H1 (cell line): ENCODE measurements around the gene GPHA2. TPM values are rescaled to one million over a fixed set of nuclear protein-coding genes. Genes with fewer than 3 reads are reported as not detected.

Experiments used
- CTCF ChIA-PET: fragments of 300-600 bp; sonication (Branson Sonifier 250); formaldehyde crosslinking; loops from one replicate; lab custom pipeline; 2021; ENCODE audit not compliant: partially characterized antibody; lab: Charles Lee
- POLR2A ChIA-PET: fragments of 300-600 bp; sonication (Branson Sonifier 250); formaldehyde crosslinking; loops from one replicate; lab custom pipeline; 2021; ENCODE audit warnings: inconsistent platforms; ENCODE audit not compliant: partially characterized antibody; lab: Charles Lee
- DNase-seq, 2 experiments: peaks; one replicate each; pipeline versions ENCODE4 v3.0.0 to v3.0.0-alpha.2; 2010 to 2022; ENCODE audit warnings: low spot score in 2 of 2, low read depth in 1 of 2, mixed read lengths in 1 of 2
- FAIRE-seq: peaks from 2 replicates; lab custom pipeline; 2011; peaks lifted over from hg19 to GRCh38; lab: Jason Lieb, UNC
- H2AFZ ChIP-seq: 2 replicates; pipeline ENCODE4 v1.8.1; 2012; ENCODE audit warnings: low read length, inconsistent platforms
- H2AK5ac ChIP-seq: 2 replicates; pipeline ENCODE4 v1.6.1; 2013; ENCODE audit warnings: low read depth, low read length
- H2BK120ac ChIP-seq: replicated peaks from 2 replicates; pipeline ENCODE3; 2013; ENCODE audit warnings: low read depth, low read length, inconsistent platforms
- H2BK12ac ChIP-seq: 2 replicates; pipeline ENCODE4 v1.6.1; 2013; ENCODE audit warnings: low read depth, low read length
- H2BK15ac ChIP-seq: 2 replicates; pipeline ENCODE4 v1.6.1; 2013; ENCODE audit warnings: low read length
- H2BK20ac ChIP-seq: 2 replicates; pipeline ENCODE4 v1.6.1; 2013; ENCODE audit warnings: low read length
- H2BK5ac ChIP-seq: 2 replicates; pipeline ENCODE4 v1.6.1; 2013; ENCODE audit warnings: low read depth, low read length
- H3K14ac ChIP-seq: 2 replicates; pipeline ENCODE4 v1.6.1; 2013; ENCODE audit warnings: inconsistent platforms; ENCODE audit not compliant: insufficient read length
- H3K18ac ChIP-seq: 2 replicates; pipeline ENCODE4 v1.6.1; 2013; ENCODE audit warnings: low read length; ENCODE audit errors: extremely low read depth
- H3K23ac ChIP-seq: 2 replicates; pipeline ENCODE4 v1.6.1; 2013; ENCODE audit warnings: inconsistent platforms; ENCODE audit not compliant: insufficient read length
- H3K23me2 ChIP-seq: 2 replicates; pipeline ENCODE4 v1.6.1; 2013; ENCODE audit warnings: low read depth, low read length
- H3K27ac ChIP-seq: 2 replicates; pipeline ENCODE4 v1.6.1; 2011; ENCODE audit warnings: low read depth, low read length, inconsistent platforms
- H3K27me3 ChIP-seq, 4 experiments: replicated peaks in 1 of 4; 1 replicate in 1 of 4; 2 replicates in 3 of 4; pipeline versions ENCODE4 v1.6.1 to v1.8.1; 2011 to 2013; ENCODE audit warnings: low read length in 3 of 4, mild to moderate bottlenecking in 3 of 4, inconsistent platforms in 2 of 4, mixed read lengths in 2 of 4, moderate library complexity in 1 of 4; ENCODE audit not compliant: control insufficient read depth in 3 of 4, insufficient read depth in 3 of 4; ENCODE audit errors: extremely low read depth in 1 of 4
- H3K36me3 ChIP-seq, 4 experiments: 2 replicates each; pipeline versions ENCODE4 v1.6.1 to v1.8.1; 2011 to 2013; ENCODE audit warnings: mild to moderate bottlenecking in 4 of 4, low read length in 3 of 4, moderate library complexity in 2 of 4, control low read depth in 1 of 4, inconsistent platforms in 1 of 4; ENCODE audit not compliant: insufficient read depth in 4 of 4, control insufficient read depth in 2 of 4
- H3K4ac ChIP-seq: replicated peaks from 2 replicates; pipeline ENCODE3; 2013; ENCODE audit warnings: low read length, low read depth, mixed read lengths, inconsistent platforms; ENCODE audit not compliant: insufficient read length
- H3K4me1 ChIP-seq, 4 experiments: replicated peaks in 1 of 4; 1 replicate in 1 of 4; 2 replicates in 3 of 4; pipeline versions ENCODE4 v1.6.1 to v1.8.1; 2011 to 2013; ENCODE audit warnings: low read length in 3 of 4, inconsistent platforms in 2 of 4, mixed read lengths in 1 of 4; ENCODE audit not compliant: insufficient read depth in 4 of 4, control insufficient read depth in 3 of 4
- H3K4me2 ChIP-seq, 2 experiments: 2 replicates each; pipeline versions ENCODE4 v1.6.1 to v1.8.1; 2011 to 2013; ENCODE audit warnings: low read depth in 2 of 2, low read length in 2 of 2, control low read depth in 1 of 2, inconsistent platforms in 1 of 2, mild to moderate bottlenecking in 1 of 2; ENCODE audit not compliant: insufficient read depth in 1 of 2
- H3K4me3 ChIP-seq, 4 experiments: fragments of 200-600, 300-600 bp in 1 of 4; sonication (generic), shearing (Covaris generic), sonication (Bioruptor Twin) in 1 of 4; 2 replicates each; pipeline versions ENCODE4 v1.5.1 to v1.8.1; 2011 to 2016; ENCODE audit warnings: low read length in 4 of 4, low read depth in 3 of 4, control low read depth in 2 of 4, inconsistent platforms in 2 of 4, mild to moderate bottlenecking in 2 of 4, mixed read lengths in 1 of 4, moderate library complexity in 1 of 4; ENCODE audit not compliant: insufficient read depth in 2 of 4; ENCODE audit errors: extremely low read depth in 1 of 4
- H3K56ac ChIP-seq: replicated peaks from 2 replicates; pipeline ENCODE3; 2013; ENCODE audit warnings: low read depth, mild to moderate bottlenecking, mixed read lengths, low read length, inconsistent platforms; ENCODE audit not compliant: insufficient read length
- H3K79me1 ChIP-seq: 2 replicates; pipeline ENCODE4 v1.6.1; 2013; ENCODE audit warnings: low read depth, low read length, control low read depth
- H3K79me2 ChIP-seq, 2 experiments: 2 replicates each; pipeline versions ENCODE4 v1.6.1 to v1.8.1; 2012 to 2013; ENCODE audit warnings: low read length in 2 of 2, mild to moderate bottlenecking in 2 of 2, inconsistent platforms in 1 of 2; ENCODE audit not compliant: insufficient read depth in 2 of 2, control insufficient read depth in 1 of 2
- H3K9ac ChIP-seq, 4 experiments: replicated peaks in 1 of 4; 1 replicate in 1 of 4; 2 replicates in 3 of 4; pipeline versions ENCODE4 v1.6.1 to v1.8.1; 2011 to 2013; ENCODE audit warnings: low read depth in 3 of 4, low read length in 3 of 4, control low read depth in 2 of 4, mild to moderate bottlenecking in 2 of 4, moderate library complexity in 2 of 4, inconsistent platforms in 1 of 4; ENCODE audit errors: extremely low read depth in 1 of 4
- H3K9me3 ChIP-seq, 2 experiments: 2 replicates each; pipeline versions ENCODE4 v1.6.1 to v1.8.1; 2012 to 2013; ENCODE audit warnings: mild to moderate bottlenecking in 2 of 2, moderate library complexity in 2 of 2, control low read depth in 1 of 2, inconsistent platforms in 1 of 2, low read depth in 1 of 2, low read length in 1 of 2, mixed read lengths in 1 of 2; ENCODE audit not compliant: insufficient read depth in 2 of 2
- H4K20me1 ChIP-seq, 2 experiments: replicated peaks in 1 of 2; 2 replicates each; pipeline versions ENCODE3 to v1.8.1; 2011 to 2013; ENCODE audit warnings: inconsistent platforms in 2 of 2, low read length in 2 of 2, mild to moderate bottlenecking in 1 of 2; ENCODE audit not compliant: insufficient read depth in 2 of 2, control insufficient read depth in 1 of 2
- H4K5ac ChIP-seq: 2 replicates; pipeline ENCODE4 v1.6.1; 2013; ENCODE audit warnings: low read length, low read depth, mixed read lengths, inconsistent platforms; ENCODE audit not compliant: insufficient read length
- H4K8ac ChIP-seq: 2 replicates; pipeline ENCODE4 v1.8.0; 2013; ENCODE audit warnings: mild to moderate bottlenecking, moderate library complexity, low read length, inconsistent platforms; ENCODE audit not compliant: insufficient read depth; ENCODE audit errors: extremely low read depth
- H4K91ac ChIP-seq: replicated peaks from 2 replicates; pipeline ENCODE3; 2013; ENCODE audit warnings: low read length, mixed read lengths, inconsistent platforms; ENCODE audit not compliant: insufficient read length
- BCL11A ChIP-seq, 2 experiments: IDR thresholded peaks; one replicate each; pipeline ENCODE4 v1.6.1; 2011; ENCODE audit warnings: low read depth in 2 of 2, low read length in 2 of 2, mild to moderate bottlenecking in 2 of 2
- CTCF ChIP-seq, 3 experiments: IDR thresholded peaks; 1 replicate in 2 of 3; 2 replicates in 1 of 3; pipeline versions ENCODE4 v1.5.1 to v1.6.1; 2011; ENCODE audit warnings: low read length in 3 of 3, mild to moderate bottlenecking in 3 of 3, inconsistent platforms in 2 of 3, low read depth in 1 of 3, moderate library complexity in 1 of 3; ENCODE audit not compliant: insufficient read depth in 1 of 3; ENCODE audit errors: control extremely low read depth in 1 of 3
- EGR1 ChIP-seq: IDR thresholded peaks from 2 replicates; pipeline ENCODE4 v1.6.1; 2011; ENCODE audit warnings: low read depth, low read length, borderline replicate concordance
- EZH2 ChIP-seq: fragments of 200-600 bp; sonication (generic); IDR thresholded peaks from 2 replicates; pipeline ENCODE4 v1.7.1; 2012; ENCODE audit warnings: low read depth, mild to moderate bottlenecking, moderate library complexity, low read length, inconsistent platforms; ENCODE audit not compliant: severe bottlenecking
- HDAC2 ChIP-seq, 2 experiments: fragments of 300-600 bp in 1 of 2; sonication (generic) in 1 of 2; IDR thresholded peaks; 2 replicates each; pipeline ENCODE4 v1.6.1; 2011 to 2012; ENCODE audit warnings: low read depth in 2 of 2, low read length in 2 of 2, mild to moderate bottlenecking in 2 of 2, moderate library complexity in 2 of 2, borderline replicate concordance in 1 of 2, inconsistent platforms in 1 of 2
- HDAC6 ChIP-seq: IDR thresholded peaks from one replicate; pipeline ENCODE4 v1.7.1; 2012; ENCODE audit warnings: low read depth, mild to moderate bottlenecking, inconsistent platforms, low read length, moderate library complexity
- NANOG ChIP-seq: IDR thresholded peaks from 2 replicates; pipeline ENCODE4 v1.6.1; 2011; ENCODE audit warnings: low read length, low read depth, mild to moderate bottlenecking, inconsistent platforms; ENCODE audit not compliant: insufficient read depth, poor library complexity, severe bottlenecking
- RBBP5 ChIP-seq: IDR thresholded peaks from 2 replicates; pipeline ENCODE4 v1.7.1; 2012; ENCODE audit warnings: low read depth, mild to moderate bottlenecking, inconsistent platforms, low read length, moderate library complexity, borderline replicate concordance
- SIRT6 ChIP-seq: IDR thresholded peaks from one replicate; pipeline ENCODE4 v1.7.1; 2012; ENCODE audit warnings: low read length, inconsistent platforms
- SRF ChIP-seq: IDR thresholded peaks from 2 replicates; pipeline ENCODE4 v1.6.1; 2011; ENCODE audit warnings: mild to moderate bottlenecking, low read depth, low read length, moderate library complexity
- TCF12 ChIP-seq: IDR thresholded peaks from 2 replicates; pipeline ENCODE4 v1.6.1; 2011; ENCODE audit warnings: low read depth, mild to moderate bottlenecking, low read length
- WGBS, 2 experiments: shearing (Covaris generic) in 1 of 2; methylation state at CpG; one replicate each; pipeline versions ENCODE4 v1.1.6 to v1.1.7; 2013 to 2015; ENCODE audit warnings: low lambda C conversion rate in 2 of 2, mixed read lengths in 2 of 2, inconsistent platforms in 1 of 2, low coverage in 1 of 2, missing lambda C conversion rate in 1 of 2; ENCODE audit not compliant: insufficient replicate concordance in 2 of 2, insufficient coverage in 1 of 2, insufficient read length in 1 of 2; ENCODE audit errors: extremely low coverage in 1 of 2, missing lambda C conversion rate in 1 of 2; 5-methylcytosine and 5-hydroxymethylcytosine counted together
- polyA plus RNA-seq, 7 experiments: library from polyadenylated mRNA; depleted of rRNA in 3 of 7; stranded (reverse) in 5 of 7; unstranded in 2 of 7; fragments of >200 nt in 5 of 7; fragments of 200-250 nt in 2 of 7; gene quantifications; 1 replicate in 5 of 7; 2 replicates in 1 of 7; 4 replicates in 1 of 7; pipeline versions ENCODE4 v1.2.1 to v1.2.3, GENCODE V29; 2011 to 2013; ENCODE audit warnings: missing spikeins in 2 of 7, mixed read lengths in 2 of 7
- total RNA-seq: library from RNA; stranded (reverse); fragmentation: NEBNext Ultra II Directional; extraction: Animal tissue kit (Norgen Biotek cat#: 25700); gene quantifications from 2 replicates; pipeline ENCODE4 v1.2.1, GENCODE V29; 2021

The GPHA2 gene
- total and polyA plus RNA-seq, 2 of the 8 experiments (the other 6 are each of a cell fraction or from before 2014, with no cell fraction given) = 0.97 to 4.4 TPM

DNA sequence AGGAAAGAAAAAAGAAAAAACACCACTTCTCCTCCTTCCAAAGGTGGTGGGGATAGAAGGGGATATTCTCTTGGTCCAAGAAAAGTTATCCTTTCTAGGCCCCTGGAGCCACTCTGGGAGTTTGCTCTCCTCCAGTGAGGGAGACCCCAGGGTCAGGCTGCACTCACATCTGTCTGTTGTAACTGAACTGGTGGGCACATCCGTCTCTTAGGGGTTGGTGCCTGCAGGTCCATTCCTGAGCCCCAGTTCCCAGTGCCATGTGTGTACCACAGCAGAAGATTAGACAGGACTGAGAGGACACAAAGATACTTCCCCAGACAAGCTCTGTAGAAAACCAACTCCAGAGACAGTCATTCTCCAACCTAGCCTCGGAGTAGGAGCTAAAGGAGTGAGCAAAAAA, 15.6 kb downstream of the GPHA2 start:
- Histone ChIP-seq H3K4me3 (no peak overlapping the region), H2BK12ac (no peak overlapping the region), H3K18ac (no peak overlapping the region), H2AK5ac (no peak overlapping the region), H3K14ac (no peak overlapping the region), H3K9me3 (no peaks in the 10 kb centered on the region), H2BK20ac (no peak overlapping the region), H2AFZ (no peak overlapping the region), H3K23me2 (peaks cover 21% of the 10 kb centered on the region), H3K23ac (no peak overlapping the region), H3K9ac (no peak overlapping the region), H3K56ac (no peak overlapping the region), H2BK15ac (no peak overlapping the region), H3K36me3 (no peaks in the 10 kb centered on the region), H3K4ac (no peak overlapping the region), H3K4me1 (peaks cover 0 to 17% (median 8%) of the 10 kb centered on the region in 4 experiments; a peak in 6 of 7 replicates), H3K27me3 (peaks cover 0 to 3% (median 1%) of the 10 kb centered on the region in 4 experiments; a peak in 1 of 7 replicates), H2BK5ac (no peak overlapping the region), H4K91ac (no peak overlapping the region), H3K79me2 (no peaks in the 10 kb centered on the region), H4K20me1 (no peaks in the 10 kb centered on the region), H4K8ac (no peak overlapping the region), H2BK120ac (no peak overlapping the region), H3K27ac (no peak overlapping the region), H4K5ac (no peak overlapping the region), H3K4me2 (no peak overlapping the region), H3K79me1 (0 out of 2 replicates have a peak, but pooled peaks cover 3% of the 10 kb centered on the region)
- POLR2A ChIA-PET = no interaction called here
- FAIRE-seq = no peak
- 82% methylated on average over 2 of the region's 2 CpGs; no CpG with 5 or more reads in 1 of the 2 experiments for WGBS, 2 experiments
- CTCF ChIA-PET = interaction anchor here (1.1 to 6.1 kb wide), 5 partner anchors 8 to 76 kb away, joined by 3 to 37 read pairs (median 13); partner anchors contain the start of gene BATF2
- DNase-seq = no peak
- TF ChIP-seq SRF = no peak
- TF ChIP-seq NANOG = no peak
- no peak for TF ChIP-seq SIRT6
- TF ChIP-seq CTCF (IDR thresholded peaks at IDR 0.05; ENCODE audit: control extremely low read depth in 1 of 3, insufficient read depth in 1 of 3, low read depth in 1 of 3, low read length in 3 of 3) = no peak
- TF ChIP-seq HDAC6 = no peak
- no peak for TF ChIP-seq EGR1
- TF ChIP-seq RBBP5 = no peak
- TF ChIP-seq EZH2 = no peak
- no peak for TF ChIP-seq BCL11A (IDR thresholded peaks at IDR 0.05; ENCODE audit: low read depth in 2 of 2, low read length in 2 of 2)
- TF ChIP-seq TCF12 = no peak
- TF ChIP-seq HDAC2 (IDR thresholded peaks at IDR 0.05; ENCODE audit: borderline replicate concordance in 1 of 2, low read depth in 2 of 2, low read length in 2 of 2) = no peak
